ENCODE results near the gene PRKG1. TPM values are rescaled to one million over a fixed set of nuclear protein-coding genes. Genes with fewer than 3 reads are reported as not detected.

PRKG1 gene
- total and polyA plus RNA-seq, 4 donors = 0.46 to 5.1 (median 1.5) TPM

GRCh38 chr10:51430506-51430905 is 356.2 kb downstream of the PRKG1 start (continued):
- TF ChIP-seq ZBTB33 (IDR thresholded peaks at IDR 0.05) (no peak), HNF4A (conservative IDR thresholded peaks at IDR 0.05) (no peak), RAD21 (IDR thresholded peaks at IDR 0.05) (no peak), EGR1 (IDR thresholded peaks at IDR 0.05; ENCODE audit: low read depth in 2 of 2) (no peak), YY1 (IDR thresholded peaks at IDR 0.05) (no peak), HNF4G (IDR thresholded peaks at IDR 0.05) (no peak)

GRCh38 chr10:51433949-51434475 is 359.7 kb downstream of the PRKG1 start:
- no peaks in the 10 kb centered on the region for H3K9me3 ChIP-seq (ENCODE audit: control insufficient read depth in 4 of 4, low read length in 3 of 4)
- H3K36me3 ChIP-seq (ENCODE audit: control insufficient read depth in 4 of 4, insufficient read depth in 3 of 4, low read depth in 1 of 4, low read length in 3 of 4) = no peaks in the 10 kb centered on the region
- WGBS = 73% methylated on average over 4 of the region's 4 CpGs
- H3K4me1 ChIP-seq (ENCODE audit: control insufficient read depth in 4 of 4, insufficient read depth in 4 of 4, low read length in 3 of 4) = no peaks in the 10 kb centered on the region
- H3K27ac ChIP-seq (ENCODE audit: low read depth in 1 of 2, low read length in 2 of 2) = no peak overlapping the region
- DNase-seq (ENCODE audit: low spot score) = no peak
- peaks cover 0 to 3% (median under 1%) of the 10 kb centered on the region in 4 donors for H3K27me3 ChIP-seq (ENCODE audit: control insufficient read depth in 4 of 4, insufficient read depth in 4 of 4, low read length in 3 of 4)
- H3K9ac ChIP-seq (ENCODE audit: low read depth in 1 of 2, low read length in 2 of 2) = no peak overlapping the region
- TF ChIP-seq RAD21 (IDR thresholded peaks at IDR 0.05) (no peak), HNF4A (conservative IDR thresholded peaks at IDR 0.05) (no peak), NR2F2 (IDR thresholded peaks at IDR 0.05) (no peak), FOXA2 (IDR thresholded peaks at IDR 0.05) (no peak), RXRA (IDR thresholded peaks at IDR 0.05) (no peak)
- no peak overlapping the region for H3K4me3 ChIP-seq (ENCODE audit: low read depth in 1 of 3, low read length in 3 of 3)

- no peak for TF ChIP-seq HNF4G (IDR thresholded peaks at IDR 0.05)
- TF ChIP-seq FOXA2 (IDR thresholded peaks at IDR 0.05) = no peak
- TF ChIP-seq FOXA1 (IDR thresholded peaks at IDR 0.05) = no peak
- no peak for TF ChIP-seq EGR1 (IDR thresholded peaks at IDR 0.05; ENCODE audit: low read depth in 2 of 2)
- no peak for TF ChIP-seq RXRA (IDR thresholded peaks at IDR 0.05)
- no peak for TF ChIP-seq REST (IDR thresholded peaks at IDR 0.05)
- no peak for TF ChIP-seq SP1 (IDR thresholded peaks at IDR 0.05)
- no peak for TF ChIP-seq ATF3 (IDR thresholded peaks at IDR 0.05)
- no peak for TF ChIP-seq HNF4A (conservative IDR thresholded peaks at IDR 0.05)
- TF ChIP-seq YY1 (IDR thresholded peaks at IDR 0.05) = no peak
- TF ChIP-seq NR2F2 (IDR thresholded peaks at IDR 0.05) = no peak
- TF ChIP-seq MAX (IDR thresholded peaks at IDR 0.05) = no peak
- TF ChIP-seq ZBTB33 (IDR thresholded peaks at IDR 0.05) = no peak
- no peak for TF ChIP-seq RAD21 (IDR thresholded peaks at IDR 0.05)
- no peak for TF ChIP-seq GABPA (IDR thresholded peaks at IDR 0.05 in 1 of 2, conservative IDR thresholded peaks at IDR 0.05 in 1 of 2)
- TF ChIP-seq TAF1 (conservative IDR thresholded peaks at IDR 0.05) = no peak
- Histone ChIP-seq H3K9ac (ENCODE audit: low read depth in 1 of 2, low read length in 2 of 2) (no peak overlapping the region), H3K27ac (ENCODE audit: low read depth in 1 of 2, low read length in 2 of 2) (no peak overlapping the region), H3K4me1 (ENCODE audit: control insufficient read depth in 4 of 4, insufficient read depth in 4 of 4, low read length in 3 of 4) (no peaks in the 10 kb centered on the region), H3K36me3 (ENCODE audit: control insufficient read depth in 4 of 4, insufficient read depth in 3 of 4, low read depth in 1 of 4, low read length in 3 of 4) (no peaks in the 10 kb centered on the region), H3K4me3 (ENCODE audit: low read depth in 1 of 3, low read length in 3 of 3) (no peak overlapping the region), H3K27me3 (ENCODE audit: control insufficient read depth in 4 of 4, insufficient read depth in 4 of 4, low read length in 3 of 4) (peaks cover 0 to 5% (median 1%) of the 10 kb centered on the region in 4 donors), H3K9me3 (ENCODE audit: control insufficient read depth in 4 of 4, low read length in 3 of 4) (no peaks in the 10 kb centered on the region)
- no peak for DNase-seq (ENCODE audit: low spot score)
- 89% methylated on average over 4 of the region's 4 CpGs for whole genome bisulfite sequencing
Observed at GRCh38 chr10:51436805-51437204, 362.5 kb downstream of the PRKG1 start.
